ENCODE data around the gene WDR76. TPM values are rescaled to one million over a fixed set of nuclear protein-coding genes. Genes with fewer than 3 reads are reported as not detected.

The WDR76 gene
- total RNA-seq, 1 donor from 2014 or later = 6.2 TPM

- H3K4me3 ChIP-seq = no peak overlapping the region
- H3K27ac ChIP-seq = no peak overlapping the region
- TF ChIP-seq, protein P1, sequence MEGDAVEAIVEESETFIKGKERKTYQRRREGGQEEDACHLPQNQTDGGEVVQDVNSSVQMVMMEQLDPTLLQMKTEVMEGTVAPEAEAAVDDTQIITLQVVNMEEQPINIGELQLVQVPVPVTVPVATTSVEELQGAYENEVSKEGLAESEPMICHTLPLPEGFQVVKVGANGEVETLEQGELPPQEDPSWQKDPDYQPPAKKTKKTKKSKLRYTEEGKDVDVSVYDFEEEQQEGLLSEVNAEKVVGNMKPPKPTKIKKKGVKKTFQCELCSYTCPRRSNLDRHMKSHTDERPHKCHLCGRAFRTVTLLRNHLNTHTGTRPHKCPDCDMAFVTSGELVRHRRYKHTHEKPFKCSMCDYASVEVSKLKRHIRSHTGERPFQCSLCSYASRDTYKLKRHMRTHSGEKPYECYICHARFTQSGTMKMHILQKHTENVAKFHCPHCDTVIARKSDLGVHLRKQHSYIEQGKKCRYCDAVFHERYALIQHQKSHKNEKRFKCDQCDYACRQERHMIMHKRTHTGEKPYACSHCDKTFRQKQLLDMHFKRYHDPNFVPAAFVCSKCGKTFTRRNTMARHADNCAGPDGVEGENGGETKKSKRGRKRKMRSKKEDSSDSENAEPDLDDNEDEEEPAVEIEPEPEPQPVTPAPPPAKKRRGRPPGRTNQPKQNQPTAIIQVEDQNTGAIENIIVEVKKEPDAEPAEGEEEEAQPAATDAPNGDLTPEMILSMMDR (IDR thresholded peaks at IDR 0.05) = no peak
- intact Hi-C loops (cut with DNase I) = no loop called here
- H3K9me3 ChIP-seq = no peaks in the 10 kb centered on the region
- ATAC-seq = no peak
- H3K4me1 ChIP-seq = no peaks in the 10 kb centered on the region
- no peaks in the 10 kb centered on the region for H3K27me3 ChIP-seq
- H3K36me3 ChIP-seq = no peaks in the 10 kb centered on the region
- no peak for DNase-seq
Observed at GRCh38 chr15:43886558-43886957, 59.8 kb downstream of the WDR76 start.

GRCh38 chr15:43887901-43888300 lies 61.1 kb downstream of the WDR76 start:
- H3K27me3 ChIP-seq = no peaks in the 10 kb centered on the region
- H3K4me1 ChIP-seq = no peaks in the 10 kb centered on the region
- H3K36me3 ChIP-seq = no peaks in the 10 kb centered on the region
- no peak for ATAC-seq
- intact Hi-C loops (cut with DNase I) = no loop called here
- TF ChIP-seq, protein P1 (IDR thresholded peaks at IDR 0.05) = no peak
- no peak overlapping the region for H3K4me3 ChIP-seq
- no peak for DNase-seq
- no peaks in the 10 kb centered on the region for H3K9me3 ChIP-seq
- H3K27ac ChIP-seq = no peak overlapping the region

DNA sequence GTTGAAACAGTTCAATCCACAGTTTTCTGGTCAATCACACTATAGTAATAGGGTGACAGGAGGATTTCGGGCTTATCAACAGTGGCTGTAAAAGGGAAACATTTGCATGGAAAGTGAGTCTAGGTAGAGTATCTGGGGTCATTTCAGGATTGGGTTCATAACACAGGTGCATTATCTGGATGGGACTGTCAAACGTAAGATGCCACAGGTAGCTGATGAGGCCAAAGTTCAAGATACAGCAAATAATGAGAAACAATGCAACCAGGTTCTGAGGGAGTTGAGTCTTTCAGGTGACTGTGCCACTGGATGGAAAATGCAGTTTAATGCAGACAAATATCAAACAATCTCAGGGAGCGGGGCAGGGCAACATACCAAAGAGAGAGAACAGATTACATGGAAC lies 62.2 kb downstream of the WDR76 start:
- no peaks in the 10 kb centered on the region for H3K36me3 ChIP-seq

GRCh38 chr15:43893956-43894355 lies 67.2 kb downstream of the WDR76 start:
- no peaks in the 10 kb centered on the region for H3K36me3 ChIP-seq
- no peaks in the 10 kb centered on the region for H3K4me1 ChIP-seq
- H3K4me3 ChIP-seq = no peak overlapping the region
- TF ChIP-seq, protein P1 (IDR thresholded peaks at IDR 0.05) = no peak
- intact Hi-C loops (cut with DNase I) = no loop called here
- ATAC-seq = no peak
- H3K27me3 ChIP-seq = no peaks in the 10 kb centered on the region
- DNase-seq = no peak
- no peaks in the 10 kb centered on the region for H3K9me3 ChIP-seq
- H3K27ac ChIP-seq = no peak overlapping the region

More for the DNA sequence above, 62.2 kb downstream of the WDR76 start:
- TF ChIP-seq, protein P1 (IDR thresholded peaks at IDR 0.05) = no peak
- ATAC-seq (no peak), DNase-seq (no peak)
- Histone ChIP-seq H3K4me3 (no peak overlapping the region), H3K27me3 (no peaks in the 10 kb centered on the region), H3K27ac (no peak overlapping the region), H3K4me1 (no peaks in the 10 kb centered on the region), H3K9me3 (no peaks in the 10 kb centered on the region)
- intact Hi-C loops (cut with DNase I) = no loop called here

DNA sequence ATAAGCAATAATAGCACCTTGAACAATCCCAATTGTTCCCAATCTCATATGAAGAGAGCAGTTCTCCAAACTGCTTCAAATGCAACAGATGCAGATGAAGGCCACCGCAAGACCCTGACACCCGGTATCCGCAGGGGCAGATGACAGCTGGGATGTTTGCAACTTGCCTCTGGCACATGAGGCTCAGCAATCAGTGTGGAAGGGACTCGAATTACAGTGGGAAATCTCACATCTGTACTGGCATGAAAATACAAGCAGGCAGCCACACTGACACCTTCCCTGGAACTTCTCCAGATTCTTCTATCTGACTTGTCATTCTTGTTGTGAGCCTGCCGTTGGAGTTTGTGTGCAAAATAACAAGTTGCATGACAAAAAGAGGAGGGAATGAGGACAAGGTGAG lies 68.8 kb downstream of the WDR76 start:
- H3K4me3 ChIP-seq = no peak overlapping the region
- H3K9me3 ChIP-seq = no peaks in the 10 kb centered on the region
- DNase-seq (no peak), ATAC-seq (no peak)
- no peak overlapping the region for H3K27ac ChIP-seq
- intact Hi-C loops (cut with DNase I) = no loop called here
- H3K27me3 ChIP-seq = no peaks in the 10 kb centered on the region
- no peaks in the 10 kb centered on the region for H3K4me1 ChIP-seq
- TF ChIP-seq, protein P1 (IDR thresholded peaks at IDR 0.05) = no peak
- H3K36me3 ChIP-seq = no peaks in the 10 kb centered on the region

DNA sequence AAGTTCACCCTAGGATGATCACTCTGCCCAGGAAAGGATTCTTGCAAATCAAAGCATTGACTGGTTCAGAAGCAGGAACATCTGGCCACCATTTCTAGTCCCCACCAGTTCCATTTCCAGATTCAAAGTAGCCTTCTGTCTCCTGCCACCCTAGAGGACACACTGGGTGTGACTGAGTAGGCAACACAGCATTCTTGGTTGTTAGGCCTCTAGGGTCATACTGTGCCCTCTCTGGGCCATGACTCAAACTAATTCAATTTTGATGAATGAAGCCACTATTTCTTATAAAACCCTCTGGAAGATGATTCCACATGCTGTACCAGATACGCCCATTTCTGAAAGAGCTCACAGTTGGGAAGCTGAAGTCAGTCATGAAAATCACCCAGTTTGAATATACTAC lies 69.7 kb downstream of the WDR76 start:
- Histone ChIP-seq H3K27ac (no peak overlapping the region), H3K4me3 (no peak overlapping the region), H3K9me3 (no peaks in the 10 kb centered on the region), H3K27me3 (no peaks in the 10 kb centered on the region), H3K4me1 (no peaks in the 10 kb centered on the region), H3K36me3 (no peaks in the 10 kb centered on the region)
- TF ChIP-seq, protein P1 (IDR thresholded peaks at IDR 0.05) = no peak
- no peak for DNase-seq
- intact Hi-C loops (cut with DNase I) = no loop called here
- ATAC-seq = no peak

Data from upper lobe of right lung (tissue), 1 donor.